ENCODE results near the gene AVL9. TPM values are rescaled to one million over a fixed set of nuclear protein-coding genes. Genes with fewer than 3 reads are reported as not detected.

AVL9 gene
- total and polyA plus RNA-seq, 2 experiments from 2014 or later: 13.1 to 33.8 TPM

DNA sequence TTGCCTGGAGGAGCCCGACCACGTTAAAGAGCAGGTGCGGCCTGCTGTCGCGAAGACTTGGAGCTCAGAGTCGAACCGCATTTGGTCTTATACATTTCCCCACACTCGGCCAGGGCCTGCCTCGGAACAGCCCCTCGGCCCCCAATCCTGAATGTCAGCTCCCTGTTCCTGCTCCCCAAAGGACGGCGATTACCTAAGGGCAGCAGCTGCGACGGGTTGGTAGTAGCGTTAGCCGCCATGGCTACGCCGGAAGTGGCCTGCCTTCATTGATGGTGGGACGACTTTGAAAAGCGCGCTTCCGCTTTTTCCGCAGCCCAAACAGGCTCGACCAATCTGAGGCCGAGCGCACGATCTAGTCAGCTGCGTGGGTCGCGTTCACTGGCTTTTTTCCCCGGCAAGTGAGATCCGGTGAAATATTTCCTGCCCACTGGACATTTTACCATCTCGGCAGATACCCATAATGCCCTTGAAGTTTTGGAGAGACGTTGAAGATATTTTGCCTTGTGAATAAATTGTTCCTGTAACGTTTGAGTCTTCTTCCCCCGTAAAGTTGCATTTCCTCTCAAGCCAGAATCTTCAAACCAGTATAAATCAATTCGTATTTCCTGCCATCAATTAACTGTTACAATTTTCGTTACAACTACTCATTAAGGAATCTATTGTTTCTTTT is 5.0 kb upstream of the AVL9 start, which contains the start of gene LSM5 (continued):
- TF ChIP-seq, protein P1, sequence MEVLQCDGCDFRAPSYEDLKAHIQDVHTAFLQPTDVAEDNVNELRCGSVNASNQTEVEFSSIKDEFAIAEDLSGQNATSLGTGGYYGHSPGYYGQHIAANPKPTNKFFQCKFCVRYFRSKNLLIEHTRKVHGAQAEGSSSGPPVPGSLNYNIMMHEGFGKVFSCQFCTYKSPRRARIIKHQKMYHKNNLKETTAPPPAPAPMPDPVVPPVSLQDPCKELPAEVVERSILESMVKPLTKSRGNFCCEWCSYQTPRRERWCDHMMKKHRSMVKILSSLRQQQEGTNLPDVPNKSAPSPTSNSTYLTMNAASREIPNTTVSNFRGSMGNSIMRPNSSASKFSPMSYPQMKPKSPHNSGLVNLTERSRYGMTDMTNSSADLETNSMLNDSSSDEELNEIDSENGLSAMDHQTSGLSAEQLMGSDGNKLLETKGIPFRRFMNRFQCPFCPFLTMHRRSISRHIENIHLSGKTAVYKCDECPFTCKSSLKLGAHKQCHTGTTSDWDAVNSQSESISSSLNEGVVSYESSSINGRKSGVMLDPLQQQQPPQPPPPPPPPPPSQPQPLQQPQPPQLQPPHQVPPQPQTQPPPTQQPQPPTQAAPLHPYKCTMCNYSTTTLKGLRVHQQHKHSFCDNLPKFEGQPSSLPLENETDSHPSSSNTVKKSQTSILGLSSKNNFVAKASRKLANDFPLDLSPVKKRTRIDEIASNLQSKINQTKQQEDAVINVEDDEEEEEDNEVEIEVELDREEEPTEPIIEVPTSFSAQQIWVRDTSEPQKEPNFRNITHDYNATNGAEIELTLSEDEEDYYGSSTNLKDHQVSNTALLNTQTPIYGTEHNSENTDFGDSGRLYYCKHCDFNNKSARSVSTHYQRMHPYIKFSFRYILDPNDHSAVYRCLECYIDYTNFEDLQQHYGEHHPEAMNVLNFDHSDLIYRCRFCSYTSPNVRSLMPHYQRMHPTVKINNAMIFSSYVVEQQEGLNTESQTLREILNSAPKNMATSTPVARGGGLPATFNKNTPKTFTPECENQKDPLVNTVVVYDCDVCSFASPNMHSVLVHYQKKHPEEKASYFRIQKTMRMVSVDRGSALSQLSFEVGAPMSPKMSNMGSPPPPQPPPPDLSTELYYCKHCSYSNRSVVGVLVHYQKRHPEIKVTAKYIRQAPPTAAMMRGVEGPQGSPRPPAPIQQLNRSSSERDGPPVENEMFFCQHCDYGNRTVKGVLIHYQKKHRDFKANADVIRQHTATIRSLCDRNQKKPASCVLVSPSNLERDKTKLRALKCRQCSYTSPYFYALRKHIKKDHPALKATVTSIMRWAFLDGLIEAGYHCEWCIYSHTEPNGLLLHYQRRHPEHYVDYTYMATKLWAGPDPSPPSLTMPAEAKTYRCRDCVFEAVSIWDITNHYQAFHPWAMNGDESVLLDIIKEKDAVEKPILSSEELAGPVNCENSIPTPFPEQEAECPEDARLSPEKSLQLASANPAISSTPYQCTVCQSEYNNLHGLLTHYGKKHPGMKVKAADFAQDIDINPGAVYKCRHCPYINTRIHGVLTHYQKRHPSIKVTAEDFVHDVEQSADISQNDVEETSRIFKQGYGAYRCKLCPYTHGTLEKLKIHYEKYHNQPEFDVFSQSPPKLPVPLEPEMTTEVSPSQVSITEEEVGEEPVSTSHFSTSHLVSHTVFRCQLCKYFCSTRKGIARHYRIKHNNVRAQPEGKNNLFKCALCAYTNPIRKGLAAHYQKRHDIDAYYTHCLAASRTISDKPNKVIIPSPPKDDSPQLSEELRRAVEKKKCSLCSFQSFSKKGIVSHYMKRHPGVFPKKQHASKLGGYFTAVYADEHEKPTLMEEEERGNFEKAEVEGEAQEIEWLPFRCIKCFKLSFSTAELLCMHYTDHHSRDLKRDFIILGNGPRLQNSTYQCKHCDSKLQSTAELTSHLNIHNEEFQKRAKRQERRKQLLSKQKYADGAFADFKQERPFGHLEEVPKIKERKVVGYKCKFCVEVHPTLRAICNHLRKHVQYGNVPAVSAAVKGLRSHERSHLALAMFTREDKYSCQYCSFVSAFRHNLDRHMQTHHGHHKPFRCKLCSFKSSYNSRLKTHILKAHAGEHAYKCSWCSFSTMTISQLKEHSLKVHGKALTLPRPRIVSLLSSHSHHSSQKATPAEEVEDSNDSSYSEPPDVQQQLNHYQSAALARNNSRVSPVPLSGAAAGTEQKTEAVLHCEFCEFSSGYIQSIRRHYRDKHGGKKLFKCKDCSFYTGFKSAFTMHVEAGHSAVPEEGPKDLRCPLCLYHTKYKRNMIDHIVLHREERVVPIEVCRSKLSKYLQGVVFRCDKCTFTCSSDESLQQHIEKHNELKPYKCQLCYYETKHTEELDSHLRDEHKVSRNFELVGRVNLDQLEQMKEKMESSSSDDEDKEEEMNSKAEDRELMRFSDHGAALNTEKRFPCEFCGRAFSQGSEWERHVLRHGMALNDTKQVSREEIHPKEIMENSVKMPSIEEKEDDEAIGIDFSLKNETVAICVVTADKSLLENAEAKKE (CRISPR knock-in tag; IDR thresholded peaks at IDR 0.05): no peak
- no peak for TF ChIP-seq ZNF331 (CRISPR knock-in tag; IDR thresholded peaks at IDR 0.05; ENCODE audit: low read depth)
- TF ChIP-seq, protein P2, sequence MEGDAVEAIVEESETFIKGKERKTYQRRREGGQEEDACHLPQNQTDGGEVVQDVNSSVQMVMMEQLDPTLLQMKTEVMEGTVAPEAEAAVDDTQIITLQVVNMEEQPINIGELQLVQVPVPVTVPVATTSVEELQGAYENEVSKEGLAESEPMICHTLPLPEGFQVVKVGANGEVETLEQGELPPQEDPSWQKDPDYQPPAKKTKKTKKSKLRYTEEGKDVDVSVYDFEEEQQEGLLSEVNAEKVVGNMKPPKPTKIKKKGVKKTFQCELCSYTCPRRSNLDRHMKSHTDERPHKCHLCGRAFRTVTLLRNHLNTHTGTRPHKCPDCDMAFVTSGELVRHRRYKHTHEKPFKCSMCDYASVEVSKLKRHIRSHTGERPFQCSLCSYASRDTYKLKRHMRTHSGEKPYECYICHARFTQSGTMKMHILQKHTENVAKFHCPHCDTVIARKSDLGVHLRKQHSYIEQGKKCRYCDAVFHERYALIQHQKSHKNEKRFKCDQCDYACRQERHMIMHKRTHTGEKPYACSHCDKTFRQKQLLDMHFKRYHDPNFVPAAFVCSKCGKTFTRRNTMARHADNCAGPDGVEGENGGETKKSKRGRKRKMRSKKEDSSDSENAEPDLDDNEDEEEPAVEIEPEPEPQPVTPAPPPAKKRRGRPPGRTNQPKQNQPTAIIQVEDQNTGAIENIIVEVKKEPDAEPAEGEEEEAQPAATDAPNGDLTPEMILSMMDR (conservative IDR thresholded peaks at IDR 0.05; ENCODE audit: low read depth in 2 of 2): no peak
- TF ChIP-seq, protein P3, sequence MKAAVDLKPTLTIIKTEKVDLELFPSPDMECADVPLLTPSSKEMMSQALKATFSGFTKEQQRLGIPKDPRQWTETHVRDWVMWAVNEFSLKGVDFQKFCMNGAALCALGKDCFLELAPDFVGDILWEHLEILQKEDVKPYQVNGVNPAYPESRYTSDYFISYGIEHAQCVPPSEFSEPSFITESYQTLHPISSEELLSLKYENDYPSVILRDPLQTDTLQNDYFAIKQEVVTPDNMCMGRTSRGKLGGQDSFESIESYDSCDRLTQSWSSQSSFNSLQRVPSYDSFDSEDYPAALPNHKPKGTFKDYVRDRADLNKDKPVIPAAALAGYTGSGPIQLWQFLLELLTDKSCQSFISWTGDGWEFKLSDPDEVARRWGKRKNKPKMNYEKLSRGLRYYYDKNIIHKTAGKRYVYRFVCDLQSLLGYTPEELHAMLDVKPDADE (IDR thresholded peaks at IDR 0.05): peak; percentile 88

DNA sequence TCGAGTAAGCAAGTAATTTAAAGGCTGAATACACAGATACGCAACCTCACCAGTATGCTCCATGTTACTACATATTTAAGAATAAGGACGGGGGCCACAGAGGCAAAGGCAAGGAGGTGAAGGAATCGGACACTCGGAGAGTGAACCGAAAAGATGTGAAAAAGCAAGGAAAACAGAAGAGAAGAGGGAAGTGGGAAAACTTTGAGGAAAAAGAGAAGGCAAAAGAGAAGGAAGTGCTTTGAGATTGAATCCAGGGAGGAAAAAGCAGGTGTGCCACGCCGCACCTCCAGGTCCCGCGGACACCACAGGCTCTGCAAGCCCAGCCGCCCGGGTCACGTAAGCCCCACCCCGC is 367 bp upstream of the AVL9 start:
- Histone ChIP-seq H3K27ac (ENCODE audit: low read depth) (peak overlapping the region; percentile 71; the same call in 1 of the 2 replicates), H3K4me2 (peak overlapping the region; percentile 83), H3K36me3 (ENCODE audit: insufficient read depth) (no peaks in the 10 kb centered on the region), H3K79me2 (replicated peaks; ENCODE audit: insufficient read depth) (peaks cover 40% of the 10 kb centered on the region), H3F3A (replicated peaks; ENCODE audit: low read depth) (no peaks in the 10 kb centered on the region; the same call in 1 of the 2 replicates), H4K20me1 (replicated peaks; ENCODE audit: insufficient read depth) (no peaks in the 10 kb centered on the region), H3K27me3 (ENCODE audit: insufficient read depth) (no peaks in the 10 kb centered on the region), H3K4me3 (peak overlapping the region; percentile 77), H3K9me2 (ENCODE audit: insufficient read depth) (no peaks in the 10 kb centered on the region), H2AFZ (peak overlapping the region; percentile 75; the same call in 1 of the 2 replicates), H3K4me1 (ENCODE audit: insufficient read depth) (peaks cover 11% of the 10 kb centered on the region; the same call in 1 of the 2 replicates)
- Mint-ChIP-seq H3K4me1 (peaks cover 12% of the 10 kb centered on the region), H3K36me3 (ENCODE audit: low read depth) (peaks cover 19% of the 10 kb centered on the region), H3K27me3 (ENCODE audit: insufficient read depth, low read depth, poor library complexity) (no peaks in the 10 kb centered on the region), H3K9me3 (peaks cover 4% of the 10 kb centered on the region), H3K27ac (peak overlapping the region; percentile 89), H3K4me3 (peak overlapping the region; percentile 86)
- no peak; the same call in 2 of the 3 replicates for ATAC-seq
- TF ChIP-seq EZH2phosphoT487 (IDR thresholded peaks at IDR 0.05; ENCODE audit: unreplicated experiment) (no peak), POLR2AphosphoS5 (IDR thresholded peaks at IDR 0.05; ENCODE audit: low read depth) (peak; percentile 86)
- DNase-seq (ENCODE audit: low spot score): no peak
